Uterus (tissue), 4 donors: ENCODE data around the gene ALDH3A2. TPM values are rescaled to one million over a fixed set of nuclear protein-coding genes. Genes with fewer than 3 reads are reported as not detected.
"Not testable (repeated sequence)": the region's sequence is repeated elsewhere in the genome, so short reads cannot be mapped to it uniquely, and the experiment has no call there.

Source experiments
- DNase-seq, 2 donors: peaks; one replicate each; pipeline ENCODE4 v3.0.0-alpha.2; 2019 to 2020
- H3K27ac ChIP-seq, 2 donors: fragments of 200-600 bp; sonication (generic); 1 replicate in 1 of 2; 2 replicates in 1 of 2; pipeline ENCODE4 v1.5.1; 2016 to 2018
- H3K27me3 ChIP-seq, 2 donors: fragments of 200-600 bp; sonication (generic); one replicate each; pipeline ENCODE4 v1.5.1; 2018 to 2019; ENCODE audit warnings: control low read depth in 1 of 2
- H3K36me3 ChIP-seq, 2 donors: fragments of 200-600 bp; sonication (generic); one replicate each; pipeline ENCODE4 v1.5.1; 2019; ENCODE audit warnings: control low read depth in 1 of 2
- H3K4me1 ChIP-seq, 2 donors: fragments of 200-600 bp; sonication (generic); one replicate each; pipeline ENCODE4 v1.5.1; 2018 to 2019; ENCODE audit warnings: control low read depth in 1 of 2
- H3K4me3 ChIP-seq, 2 donors: fragments of 200-600 bp; sonication (generic); 1 replicate in 1 of 2; 2 replicates in 1 of 2; pipeline ENCODE4 v1.5.1; 2018 to 2019; ENCODE audit warnings: mild to moderate bottlenecking in 1 of 2
- H3K9me3 ChIP-seq, 2 donors: fragments of 200-600 bp; sonication (generic); one replicate each; pipeline ENCODE4 v1.5.1; 2019; ENCODE audit warnings: control low read depth in 1 of 2
- CTCF ChIP-seq, 4 experiments: fragments of 200-600 bp in 2 of 4; fragments of 450-650 bp in 2 of 4; sonication (generic) in 2 of 4; IDR thresholded peaks; one replicate each; pipeline ENCODE4 v1.5.1; 2016 to 2019; ENCODE audit warnings: antibody characterized with exemption in 4 of 4, mild to moderate bottlenecking in 2 of 4, moderate library complexity in 1 of 4
- POLR2A ChIP-seq, 2 donors: fragments of 450-650 bp; IDR thresholded peaks; one replicate each; pipeline ENCODE4 v1.6.1; 2016; ENCODE audit warnings: antibody characterized with exemption in 2 of 2, mild to moderate bottlenecking in 1 of 2, moderate library complexity in 1 of 2
- intact Hi-C: fragments of 100-400 bp; cut with DNase I; formaldehyde crosslinking; loops from one replicate; pipeline ENCODE4 v1.15.1; 2023; ENCODE audit warnings: low total_unique reads
- total RNA-seq, 4 donors: library from RNA; depleted of rRNA in 3 of 4; stranded (reverse); fragments of >200 nt in 3 of 4; gene quantifications; one replicate each; pipeline versions ENCODE4 v1.1.0 to v1.2.4, GENCODE V29; 2014 to 2023
- donor health status: DM: yes; HTN: yes; CAD: no.

The ALDH3A2 gene
- total RNA-seq, 4 donors from 2014 or later = 19.0 to 166 (median 82.5) TPM

GRCh38 chr17:19660219-19660870 lies 11.8 kb downstream of the ALDH3A2 start:
- no peaks in the 10 kb centered on the region for H3K4me1 ChIP-seq
- no peak overlapping the region for H3K27ac ChIP-seq

GRCh38 chr17:19661121-19661520 lies 12.6 kb downstream of the ALDH3A2 start:
- Histone ChIP-seq H3K36me3 (no peaks in the 10 kb centered on the region), H3K27ac (no peak overlapping the region), H3K9me3 (no peaks in the 10 kb centered on the region), H3K27me3 (no peaks in the 10 kb centered on the region), H3K4me3 (no peak overlapping the region), H3K4me1 (no peaks in the 10 kb centered on the region)
- TF ChIP-seq POLR2A (IDR thresholded peaks at IDR 0.05) = no peak
- no peak for TF ChIP-seq CTCF (IDR thresholded peaks at IDR 0.05)
- intact Hi-C loops = no loop called here
- no peak for DNase-seq

More at GRCh38 chr17:19660219-19660870, 11.8 kb downstream of the ALDH3A2 start:
- Histone ChIP-seq H3K27me3 (no peaks in the 10 kb centered on the region), H3K9me3 (no peaks in the 10 kb centered on the region), H3K4me3 (no peak overlapping the region), H3K36me3 (no peaks in the 10 kb centered on the region)
- DNase-seq = no peak
- intact Hi-C loops = no loop called here
- TF ChIP-seq POLR2A (IDR thresholded peaks at IDR 0.05) = no peak
- TF ChIP-seq CTCF (IDR thresholded peaks at IDR 0.05) = no peak

GRCh38 chr17:19663097-19663496 lies 14.5 kb downstream of the ALDH3A2 start:
- TF ChIP-seq POLR2A (IDR thresholded peaks at IDR 0.05) (no peak), CTCF (IDR thresholded peaks at IDR 0.05) (no peak)
- H3K9me3 ChIP-seq = no peaks in the 10 kb centered on the region
- intact Hi-C loops = no loop called here
- no peak overlapping the region for H3K4me3 ChIP-seq
- no peaks in the 10 kb centered on the region for H3K36me3 ChIP-seq
- H3K4me1 ChIP-seq = no peaks in the 10 kb centered on the region
- H3K27me3 ChIP-seq = no peaks in the 10 kb centered on the region
- no peak overlapping the region for H3K27ac ChIP-seq
- no peak for DNase-seq

GRCh38 chr17:19664136-19664820 lies 15.7 kb downstream of the ALDH3A2 start:
- no peaks in the 10 kb centered on the region for H3K27me3 ChIP-seq
- no peaks in the 10 kb centered on the region for H3K36me3 ChIP-seq
- no peaks in the 10 kb centered on the region for H3K9me3 ChIP-seq
- no peak for TF ChIP-seq POLR2A (IDR thresholded peaks at IDR 0.05)
- no peak for TF ChIP-seq CTCF (IDR thresholded peaks at IDR 0.05)
- H3K27ac ChIP-seq = no peak overlapping the region
- no peak for DNase-seq
- H3K4me3 ChIP-seq = no peak overlapping the region
- H3K4me1 ChIP-seq = no peaks in the 10 kb centered on the region
- intact Hi-C loops = no loop called here

GRCh38 chr17:19664821-19665181 lies 16.2 kb downstream of the ALDH3A2 start:
- H3K4me1 ChIP-seq = no peaks in the 10 kb centered on the region
- no peak for DNase-seq

GRCh38 chr17:19669680-19670079 lies 21.1 kb downstream of the ALDH3A2 start:
- intact Hi-C loops = not testable (repeated sequence)

More at GRCh38 chr17:19664821-19665181, 16.2 kb downstream of the ALDH3A2 start:
- Histone ChIP-seq H3K27ac (no peak overlapping the region), H3K36me3 (no peaks in the 10 kb centered on the region), H3K9me3 (no peaks in the 10 kb centered on the region), H3K4me3 (no peak overlapping the region), H3K27me3 (no peaks in the 10 kb centered on the region)
- TF ChIP-seq CTCF (IDR thresholded peaks at IDR 0.05) = no peak
- TF ChIP-seq POLR2A (IDR thresholded peaks at IDR 0.05) = no peak
- intact Hi-C loops = no loop called here

More at GRCh38 chr17:19669680-19670079, 21.1 kb downstream of the ALDH3A2 start:
- H3K4me3 ChIP-seq, DNase-seq, H3K27me3 ChIP-seq, H3K4me1 ChIP-seq, H3K9me3 ChIP-seq, H3K36me3 ChIP-seq, H3K27ac ChIP-seq: not testable (repeated sequence)
